Renal cortical epithelial cell (primary cell): ENCODE measurements around the gene JAK3. TPM values are rescaled to one million over a fixed set of nuclear protein-coding genes. Genes with fewer than 3 reads are reported as not detected.
"Not testable (repeated sequence)": the region's sequence is repeated elsewhere in the genome, so short reads cannot be mapped to it uniquely, and the experiment has no call there.

Experiments
- DNase-seq: peaks from one replicate; pipeline ENCODE4 v3.0.0-alpha.2; 2011; ENCODE audit warnings: low read depth
- total RNA-seq: library from RNA; depleted of rRNA; stranded (reverse); fragments of >200 nt; gene quantifications from 2 replicates; pipeline ENCODE4 v1.2.3, GENCODE V29; 2014

Gene JAK3
- total RNA-seq, result 2.3 and 3.7 TPM in 2 replicates

DNA sequence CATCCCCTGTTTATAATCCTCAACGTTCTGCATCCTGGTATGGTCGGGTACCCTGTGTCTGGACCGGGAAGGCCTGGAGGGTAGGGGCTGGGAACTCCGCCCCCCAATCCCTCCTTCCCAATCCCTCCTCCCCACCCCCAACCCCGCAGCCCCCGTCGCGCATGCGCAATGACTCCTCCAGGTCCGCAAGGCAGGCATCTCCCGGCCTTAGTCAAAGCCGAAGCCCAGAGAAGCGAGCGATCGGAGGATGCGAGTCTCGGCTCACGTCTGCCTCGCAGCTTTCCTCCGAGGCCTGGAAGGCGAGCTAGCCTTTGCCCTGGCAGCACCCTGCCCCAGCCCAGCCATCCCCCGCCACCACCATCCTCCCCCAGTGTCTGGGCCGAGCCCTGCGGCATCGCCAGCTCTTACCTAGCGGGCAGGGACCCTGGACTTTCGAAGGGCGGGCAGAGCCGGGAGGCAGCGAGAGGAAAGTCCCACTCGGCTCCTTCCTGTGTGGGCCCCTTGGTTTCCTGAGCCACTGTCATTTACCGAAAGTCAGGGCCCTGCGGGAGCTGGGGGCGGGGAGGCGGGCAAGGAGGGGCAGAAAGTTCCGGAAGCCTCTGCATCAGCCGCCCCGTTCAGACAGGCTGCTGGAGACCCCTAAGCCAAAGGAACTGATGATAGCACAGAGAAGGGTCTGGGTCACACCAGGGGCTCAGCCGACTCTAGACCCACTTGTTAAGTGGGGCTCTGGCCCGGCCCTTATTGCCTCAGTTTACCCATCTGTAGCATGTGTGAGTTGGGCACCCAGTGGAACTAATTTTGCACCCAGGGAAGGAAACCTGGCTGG is at the start of gene JAK3:
JAK3 (minus strand) TSS at position 445 of the 829 bp plus-strand sequence. CDS start 3,565 bp downstream, outside the sequence.
- peak; percentile 33 for DNase-seq

DNA sequence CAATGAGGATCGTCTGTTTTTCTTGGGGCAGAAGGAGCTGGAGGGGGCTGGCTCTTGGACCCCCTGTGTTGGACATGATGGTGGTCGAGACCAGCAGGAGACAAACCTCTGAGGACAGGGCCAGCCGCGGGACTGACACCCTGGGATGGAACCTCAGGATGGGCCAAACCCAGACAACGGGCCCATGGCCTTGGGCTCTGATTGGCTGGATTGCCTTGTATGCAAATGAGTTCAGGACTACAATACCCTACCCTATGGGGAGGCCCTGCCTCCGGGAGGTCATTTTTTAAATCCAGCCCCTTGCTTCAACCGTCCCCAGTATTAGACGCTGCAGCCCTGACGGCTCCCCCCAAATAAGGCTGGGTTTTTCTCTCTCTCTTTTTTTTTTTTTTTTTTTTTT is 46.0 kb upstream of the JAK3 start:
- DNase-seq, result no peak

- peak; percentile 29 for DNase-seq
Measured at GRCh38 chr19:17889609-17890214, 41.9 kb upstream of the JAK3 start.

DNA sequence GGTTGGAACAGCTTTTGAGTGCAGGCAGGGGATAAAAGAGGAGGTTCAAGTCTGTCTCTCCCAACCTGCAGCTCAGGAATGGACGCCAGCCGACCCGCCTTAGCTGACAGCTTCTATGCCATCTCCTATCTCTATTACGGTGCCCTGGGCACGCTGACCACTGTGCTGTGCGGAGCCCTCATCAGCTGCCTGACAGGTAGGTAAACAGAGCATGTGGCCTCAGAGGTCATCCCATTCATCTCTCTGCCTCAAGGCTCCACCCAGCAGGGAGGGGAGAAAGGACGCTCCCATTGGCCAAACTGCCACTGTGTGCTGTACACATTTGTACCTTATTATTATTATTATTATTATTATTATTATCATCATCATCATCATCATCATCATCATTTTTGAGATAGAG is 40.5 kb upstream of the JAK3 start:
- no peak for DNase-seq

GRCh38 chr19:17887221-17887620 is 39.4 kb upstream of the JAK3 start:
- not testable (repeated sequence) for DNase-seq

- DNase-seq, result no peak
Measured at GRCh38 chr19:17886515-17886914, 38.7 kb upstream of the JAK3 start.

DNA sequence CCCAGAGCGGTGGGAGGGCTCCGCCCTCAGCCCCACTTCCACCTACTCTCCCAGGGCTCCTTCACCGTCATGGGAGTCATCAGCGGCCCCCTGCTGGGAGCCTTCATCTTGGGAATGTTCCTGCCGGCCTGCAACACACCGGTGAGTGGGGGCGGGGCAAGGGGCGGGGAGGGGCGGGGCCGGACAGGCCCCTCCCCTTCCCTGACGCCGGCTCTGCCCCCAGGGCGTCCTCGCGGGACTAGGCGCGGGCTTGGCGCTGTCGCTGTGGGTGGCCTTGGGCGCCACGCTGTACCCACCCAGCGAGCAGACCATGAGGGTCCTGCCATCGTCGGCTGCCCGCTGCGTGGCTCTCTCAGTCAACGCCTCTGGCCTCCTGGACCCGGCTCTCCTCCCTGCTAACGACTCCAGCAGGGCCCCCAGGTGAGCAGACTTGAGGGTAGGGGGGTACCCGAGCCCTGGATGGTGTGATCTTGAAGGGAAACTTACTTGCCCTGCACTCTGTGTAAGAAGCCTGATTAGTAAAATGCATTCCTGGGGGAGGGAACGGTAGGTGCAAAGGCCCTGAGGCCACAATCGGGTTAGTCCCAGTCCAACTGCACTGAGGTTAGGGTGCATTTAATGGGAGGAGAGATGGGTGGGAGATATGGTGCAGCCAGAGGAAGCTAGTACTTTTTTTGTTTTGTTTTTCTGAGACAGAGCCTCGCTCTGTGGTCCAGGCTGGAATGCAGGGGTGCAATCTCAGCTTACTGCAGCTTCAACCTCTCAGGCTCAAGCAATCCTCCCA is 36.0 kb upstream of the JAK3 start:
- no peak for DNase-seq

DNA sequence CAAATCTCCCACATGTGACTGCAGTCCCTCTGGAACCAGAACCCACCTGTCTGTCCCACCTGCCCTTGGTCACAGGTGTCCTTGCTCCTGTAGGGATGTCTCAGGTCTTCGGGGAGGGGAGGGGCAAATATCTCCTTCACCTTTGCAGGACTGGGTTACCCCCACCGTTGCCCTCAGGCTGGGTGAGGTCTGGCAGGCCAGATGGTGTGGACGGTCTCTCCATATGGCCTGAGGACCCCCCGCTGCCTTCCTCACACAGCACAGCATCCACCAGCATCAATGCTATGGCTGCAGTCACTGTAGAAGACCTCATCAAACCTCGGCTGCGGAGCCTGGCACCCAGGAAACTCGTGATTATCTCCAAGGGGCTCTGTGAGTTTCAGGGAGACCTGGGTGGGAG is 33.9 kb upstream of the JAK3 start:
- DNase-seq, result no peak

- no peak for DNase-seq
Measured at GRCh38 chr19:17879466-17879865, 31.7 kb upstream of the JAK3 start.

- DNase-seq, result no peak
Measured at GRCh38 chr19:17877696-17878095, 29.9 kb upstream of the JAK3 start.

- no peak for DNase-seq
Measured at GRCh38 chr19:17874758-17875135, 27.0 kb upstream of the JAK3 start.

GRCh38 chr19:17873786-17874757 is 26.3 kb upstream of the JAK3 start:
- no peak for DNase-seq

DNA sequence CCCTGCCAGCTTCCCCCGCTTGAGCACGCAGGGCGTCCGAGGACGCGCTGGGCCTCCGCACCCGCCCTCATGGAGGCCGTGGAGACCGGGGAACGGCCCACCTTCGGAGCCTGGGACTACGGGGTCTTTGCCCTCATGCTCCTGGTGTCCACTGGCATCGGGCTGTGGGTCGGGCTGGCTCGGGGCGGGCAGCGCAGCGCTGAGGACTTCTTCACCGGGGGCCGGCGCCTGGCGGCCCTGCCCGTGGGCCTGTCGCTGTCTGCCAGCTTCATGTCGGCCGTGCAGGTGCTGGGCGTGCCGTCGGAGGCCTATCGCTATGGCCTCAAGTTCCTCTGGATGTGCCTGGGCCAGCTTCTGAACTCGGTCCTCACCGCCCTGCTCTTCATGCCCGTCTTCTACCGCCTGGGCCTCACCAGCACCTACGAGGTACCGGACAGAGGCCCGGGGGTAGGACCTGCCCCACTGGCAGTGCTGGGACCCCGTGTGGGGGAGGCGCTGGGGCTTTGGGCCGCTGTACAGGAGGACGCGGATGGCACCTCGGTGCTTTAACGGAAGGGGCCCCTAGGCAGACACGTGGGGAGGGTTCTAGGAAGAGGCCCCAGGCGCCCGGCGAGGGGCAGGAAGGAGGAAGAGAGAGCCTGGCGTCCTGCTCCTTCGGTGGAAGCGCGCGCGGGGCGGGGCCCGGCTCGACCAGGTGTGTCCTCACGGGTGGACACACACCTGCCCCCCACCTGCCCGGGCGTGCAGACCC is 24.6 kb upstream of the JAK3 start:
- no peak for DNase-seq

DNA sequence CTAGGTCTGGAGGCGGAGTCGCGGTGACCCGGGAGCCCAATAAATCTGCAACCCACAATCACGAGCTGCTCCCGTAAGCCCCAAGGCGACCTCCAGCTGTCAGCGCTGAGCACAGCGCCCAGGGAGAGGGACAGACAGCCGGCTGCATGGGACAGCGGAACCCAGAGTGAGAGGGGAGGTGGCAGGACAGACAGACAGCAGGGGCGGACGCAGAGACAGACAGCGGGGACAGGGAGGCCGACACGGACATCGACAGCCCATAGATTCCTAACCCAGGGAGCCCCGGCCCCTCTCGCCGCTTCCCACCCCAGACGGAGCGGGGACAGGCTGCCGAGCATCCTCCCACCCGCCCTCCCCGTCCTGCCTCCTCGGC is 24.1 kb upstream of the JAK3 start, which contains the start of gene SLC5A5:
SLC5A5 (plus strand) TSS at position 68 of the 373 bp plus-strand sequence. CDS start 375 bp downstream, outside the sequence.
- DNase-seq, result no peak

DNA sequence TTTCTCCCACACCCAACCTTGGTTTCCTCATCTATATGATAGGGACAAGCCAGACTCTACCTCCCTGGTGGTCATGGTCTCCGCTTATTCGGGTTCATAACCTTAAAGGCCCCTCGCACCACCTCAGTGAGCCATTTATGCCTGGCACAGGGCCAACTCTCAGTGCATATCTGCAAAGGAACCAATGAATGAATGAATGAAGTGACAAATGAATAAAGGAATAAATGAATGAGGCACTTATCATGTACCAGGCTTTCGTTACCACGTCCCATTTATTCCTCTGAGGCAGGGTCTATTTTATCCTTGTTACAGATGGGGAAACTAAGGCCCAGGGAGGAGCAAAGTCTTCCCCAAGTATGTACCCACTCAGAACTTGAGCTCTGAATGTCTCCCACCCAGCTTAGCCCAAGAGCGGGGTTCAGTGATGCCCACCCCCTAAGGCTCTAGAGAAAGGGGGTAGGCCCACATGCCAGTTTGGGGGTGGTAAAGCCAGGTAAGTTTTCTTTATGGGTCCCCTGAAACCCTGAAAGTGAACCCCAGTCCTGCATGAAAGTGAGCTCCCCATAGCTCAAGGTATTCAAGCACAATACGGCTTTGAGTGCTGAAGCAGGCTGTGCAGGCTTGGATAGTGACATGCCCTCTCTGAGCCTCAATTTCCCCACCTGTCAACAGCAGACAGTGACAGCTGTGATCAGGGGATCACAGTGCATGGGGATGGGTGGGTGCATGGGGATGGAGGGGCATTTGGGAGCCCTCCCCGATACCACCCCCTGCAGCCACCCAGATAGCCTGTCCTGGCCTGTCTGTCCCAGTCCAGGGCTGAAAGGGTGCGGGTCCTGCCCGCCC is 23.5 kb upstream of the JAK3 start:
- DNase-seq, result no peak

GRCh38 chr19:17869114-17869608 is 21.4 kb upstream of the JAK3 start:
- no peak for DNase-seq

DNA sequence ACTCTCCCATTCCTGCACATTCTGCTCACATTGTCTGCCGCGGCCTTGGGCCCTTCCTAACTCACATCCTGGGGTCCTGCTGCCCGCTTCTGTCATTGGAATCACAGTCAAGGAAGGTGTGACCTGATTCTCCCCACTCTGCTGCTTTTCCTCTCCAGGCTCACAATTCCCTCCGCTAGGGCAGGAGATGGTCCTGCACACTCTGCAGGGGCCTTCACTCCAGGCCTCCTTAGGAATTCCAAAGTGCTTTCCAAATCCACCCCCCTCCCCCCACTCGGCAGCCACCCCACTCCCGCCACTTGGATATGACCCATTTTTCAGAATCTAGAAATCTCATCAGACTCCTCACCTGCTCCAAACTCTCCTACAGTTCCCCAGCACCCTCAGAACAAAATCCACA is 20.9 kb upstream of the JAK3 start:
- DNase-seq, result no peak

DNA sequence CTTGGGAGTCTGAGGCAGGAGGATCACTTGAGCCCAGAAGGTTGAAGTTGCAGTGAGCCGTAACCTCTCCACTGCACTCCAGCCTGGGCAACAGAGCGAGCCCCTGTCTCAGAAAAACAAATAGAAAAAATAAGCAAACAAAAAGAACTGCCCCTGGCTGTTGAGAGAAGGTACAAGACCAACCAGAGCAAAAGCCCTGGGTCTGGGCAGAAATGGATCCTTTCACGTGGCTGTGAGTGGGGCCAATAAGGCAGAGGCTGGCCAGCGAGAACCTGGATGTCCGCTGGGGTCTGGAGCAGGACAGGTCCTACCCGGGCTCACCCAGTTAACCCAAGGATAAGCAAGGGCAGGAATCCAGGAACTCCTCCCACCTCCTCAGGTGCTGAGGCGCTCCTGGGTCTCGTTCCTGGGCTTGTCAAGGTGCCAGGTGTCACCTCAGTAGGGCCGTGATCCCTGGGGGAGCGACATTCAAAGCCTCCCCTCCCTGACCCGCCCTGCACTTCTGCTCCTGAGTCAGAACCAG is 19.2 kb upstream of the JAK3 start:
- no peak for DNase-seq

DNA sequence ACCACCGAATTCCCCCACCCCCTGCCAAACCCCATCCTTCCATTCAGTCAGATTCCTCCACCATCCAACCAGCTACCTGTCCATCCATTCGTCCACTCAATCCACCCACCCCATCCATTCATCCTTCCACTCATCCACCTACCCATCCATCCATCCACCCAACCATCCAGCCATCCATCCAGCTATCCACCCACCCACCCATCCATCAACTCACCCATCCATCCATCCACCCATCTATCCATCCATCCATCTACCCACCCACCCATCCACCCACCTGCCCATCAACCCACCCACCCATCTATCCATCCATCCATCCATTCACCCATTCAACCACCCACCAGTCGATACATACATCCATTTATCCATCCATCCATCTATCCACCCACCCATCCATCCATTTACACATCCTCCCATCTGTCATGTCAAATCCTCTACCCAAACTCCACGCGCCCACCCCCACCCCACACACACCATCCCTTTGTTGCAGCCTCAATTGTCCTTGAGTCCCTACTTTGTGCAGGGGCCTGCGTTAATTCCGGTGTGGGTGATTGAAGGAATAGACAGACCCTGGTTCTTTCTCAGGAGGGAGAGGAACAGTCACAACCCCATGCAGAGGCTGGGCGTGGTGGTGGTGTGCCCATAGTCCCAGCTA is 18.7 kb upstream of the JAK3 start:
- DNase-seq, result no peak
